ENCODE measurements around the gene GOLGA8G.
"Not testable (repeated sequence)": the region's sequence is repeated elsewhere in the genome, so short reads cannot be mapped to it uniquely, and the experiment has no call there.

The GOLGA8G gene, protein sequence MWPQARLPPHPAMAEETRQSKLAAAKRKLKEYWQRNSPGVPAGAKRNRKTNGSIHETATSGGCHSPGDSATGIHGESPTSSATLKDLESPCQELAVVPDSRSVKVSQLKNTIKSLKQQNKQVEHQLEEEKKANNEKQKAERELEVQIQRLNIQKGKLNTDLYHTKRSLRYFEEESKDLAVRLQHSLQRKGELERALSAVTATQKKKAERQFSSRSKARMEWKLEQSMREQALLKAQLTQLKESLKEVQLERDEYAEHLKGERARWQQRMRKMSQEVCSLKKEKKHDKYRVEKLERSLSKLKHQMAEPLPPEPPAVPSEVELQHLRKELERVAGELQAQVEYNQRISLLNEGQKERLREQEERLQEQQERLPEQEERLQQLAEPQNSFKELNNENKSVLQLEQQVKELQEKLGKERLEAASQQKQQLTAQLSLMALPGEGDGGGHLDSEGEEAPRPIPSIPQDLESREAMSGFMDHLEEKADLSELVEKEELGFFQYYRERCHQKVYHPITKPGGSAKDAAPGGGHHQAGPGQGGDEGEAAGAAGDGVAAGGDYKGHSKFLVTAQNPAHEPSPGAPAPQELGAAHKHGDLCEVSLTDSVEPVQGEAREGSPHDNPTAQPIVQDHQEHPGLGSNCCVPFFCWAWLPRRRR

DNA sequence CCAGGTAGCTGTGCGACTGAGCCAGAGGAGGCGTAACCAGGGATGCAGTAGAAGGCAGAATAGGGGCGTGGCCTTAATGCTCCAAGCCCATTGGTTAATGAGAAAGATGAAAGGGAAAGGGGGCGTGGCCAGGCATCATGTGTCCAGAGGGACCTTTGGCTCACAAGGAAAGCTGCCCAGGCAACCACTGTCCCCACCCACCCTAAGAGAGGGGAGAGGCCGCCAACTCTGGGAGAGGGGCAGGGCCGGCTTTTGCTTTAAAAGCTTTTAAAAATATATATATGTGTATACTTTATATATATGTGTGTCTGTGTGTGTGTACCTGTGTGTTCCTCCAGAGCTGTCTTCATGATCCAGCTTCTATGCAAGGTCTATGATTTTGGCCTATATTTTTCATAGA is at the start of gene GOLGA8G:
GOLGA8G (minus strand) TSS at position 18 of the 400 bp plus-strand sequence. CDS start 62 bp downstream, outside the sequence.
- not testable (repeated sequence) for DNase-seq

GRCh38 chr15:28573351-28573750 is 40.6 kb upstream of the GOLGA8G start:
- not testable (repeated sequence) for DNase-seq

- not testable (repeated sequence) for DNase-seq
These were observed 20.5 kb upstream of the GOLGA8G start, which contains the start of gene GOLGA6L25 for GRCh38 chr15:28553268-28553667. TSS of gene GOLGA6L25 (plus strand) at chr15:28553568. CDS start at chr15:28553629, 61 bp downstream.

DNA sequence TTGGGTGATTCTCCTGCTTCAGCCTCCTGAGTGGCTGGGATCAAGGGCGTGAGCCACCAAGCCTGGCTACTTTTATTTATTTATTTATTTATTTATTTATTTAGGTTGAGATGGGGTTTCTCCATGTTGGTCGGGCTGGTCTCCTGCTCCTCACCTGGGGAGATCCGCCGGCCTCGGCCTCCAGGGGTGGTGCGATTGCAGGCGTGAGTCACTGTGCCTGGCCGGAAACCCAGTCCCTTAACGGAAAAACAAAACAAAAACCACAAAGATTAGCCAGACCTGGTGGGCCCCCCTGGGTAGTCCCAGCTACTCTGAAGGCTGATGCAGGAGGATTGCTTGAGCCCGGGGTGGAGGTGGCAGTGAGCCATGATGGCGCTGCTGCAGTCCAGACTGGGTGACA is 17.6 kb downstream of the GOLGA8G start:
- DNase-seq = not testable (repeated sequence)

DNA sequence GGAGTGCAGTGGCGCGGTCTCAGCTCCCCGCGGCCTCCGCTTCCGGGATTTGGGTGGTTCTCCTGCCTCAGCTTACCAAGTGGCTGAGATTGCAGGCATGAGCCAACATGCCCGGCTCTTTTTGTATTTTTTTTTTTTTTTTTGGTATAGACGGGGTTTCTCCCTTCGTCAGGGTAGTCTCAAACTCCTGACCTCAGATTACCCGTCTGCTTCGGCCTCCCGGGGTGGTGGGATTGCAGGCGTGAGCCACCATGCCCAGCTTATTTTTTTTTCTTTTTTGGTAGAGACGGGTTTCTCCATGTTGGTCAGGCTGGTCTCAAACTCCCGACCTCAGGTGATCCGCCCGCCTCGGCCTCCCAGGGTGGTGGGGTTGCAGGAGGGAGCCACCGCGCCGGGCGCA is 18.6 kb downstream of the GOLGA8G start:
- DNase-seq = not testable (repeated sequence)

DNA sequence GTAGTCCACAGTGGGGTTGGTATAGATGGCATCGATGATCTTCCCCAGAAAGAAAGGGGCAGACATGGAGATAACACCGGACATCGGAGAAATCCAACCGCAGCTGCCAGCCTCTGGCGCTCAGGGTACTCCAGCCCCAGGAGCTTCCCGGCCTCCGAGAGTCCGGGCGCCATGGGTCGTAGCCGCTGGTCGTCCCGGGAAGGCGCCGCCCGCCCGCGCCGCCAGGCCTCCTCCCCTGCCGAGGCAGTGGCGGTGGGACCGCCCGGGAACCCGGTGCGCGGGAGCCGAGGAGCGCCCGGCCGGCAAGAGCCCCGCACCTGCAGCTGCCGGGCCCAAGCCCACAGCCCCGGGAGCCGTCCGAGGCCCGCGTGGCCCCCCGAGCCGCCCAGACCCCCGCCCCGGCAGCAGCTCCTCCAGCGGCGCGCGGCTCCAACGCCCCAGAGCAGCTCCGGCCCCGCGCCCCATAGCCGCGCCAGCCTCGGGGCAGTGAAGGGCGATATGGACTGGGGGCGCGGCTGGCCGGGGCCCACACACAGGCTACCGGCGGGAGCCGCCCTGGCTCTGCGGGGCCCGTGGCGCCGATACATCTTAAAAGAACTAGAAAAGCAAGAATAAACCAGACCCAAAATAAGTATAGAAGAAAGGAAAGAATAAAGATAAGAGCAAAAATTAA is 24.4 kb downstream of the GOLGA8G start:
- not testable (repeated sequence) for DNase-seq

DNA sequence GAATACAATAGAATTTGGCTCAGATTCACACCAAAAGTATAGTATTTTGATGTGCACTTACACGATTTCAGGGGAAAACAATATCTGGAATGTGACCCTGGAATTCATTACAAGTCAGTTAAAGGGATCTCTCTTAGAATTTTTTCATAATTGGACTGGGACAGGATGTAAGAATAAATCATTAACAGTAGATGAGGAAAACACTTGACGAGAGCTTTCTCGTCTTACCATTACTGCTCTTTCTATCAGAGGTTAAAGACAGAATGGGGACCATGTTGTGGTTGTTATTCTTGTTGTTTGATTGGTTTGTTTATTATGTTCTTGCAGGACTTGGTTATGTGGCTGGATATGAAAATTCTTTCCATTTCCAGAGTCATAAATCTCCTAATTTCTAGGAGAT is 51.4 kb downstream of the GOLGA8G start:
- DNase-seq = not testable (repeated sequence)

Data from activated CD4-positive, alpha-beta T cell treated with anti-CD3 and anti-CD28 coated beads, Interleukin-2, amount 50 U/mL, for 1 hour (primary cell).